HEK293 (cell line): Measurements from ENCODE around the gene SLC25A13.

Source experiments
- CTCF ChIA-PET: fragments of 350-600 bp; formaldehyde crosslinking; extraction: SDS; loops from one replicate; lab custom pipeline; 2021; ENCODE audit warnings: antibody characterized with exemption; lab: Yijun Ruan, JAX
- POLR2A ChIA-PET: fragments of 300-600 bp; formaldehyde crosslinking; extraction: SDS; loops from one replicate; lab custom pipeline; 2020; ENCODE audit warnings: antibody characterized with exemption, inconsistent platforms; lab: Yijun Ruan, JAX
- H3K27ac ChIP-seq: fragments of 200-500 bp; sonication (Bioruptor generic); 2 replicates; pipeline ENCODE4 v1.5.1; 2014; ENCODE audit warnings: low read depth, low read length, control low read depth, inconsistent platforms; ENCODE audit errors: extremely low read depth
- H3K36me3 ChIP-seq, 2 experiments: fragments of 200-500 bp in 1 of 2; sonication (Bioruptor generic) in 1 of 2; 1 replicate in 1 of 2; 2 replicates in 1 of 2; pipeline ENCODE4 v1.5.1; 2014 to 2017; ENCODE audit warnings: inconsistent platforms in 2 of 2, low read length in 2 of 2; ENCODE audit not compliant: control insufficient read depth in 2 of 2, insufficient read depth in 1 of 2
- H3K4me1 ChIP-seq: fragments of 200-500 bp; sonication (Bioruptor generic); 2 replicates; pipeline ENCODE4 v1.5.1; 2014; ENCODE audit warnings: mild to moderate bottlenecking, low read length, inconsistent platforms; ENCODE audit not compliant: control insufficient read depth, insufficient read depth
- H3K4me3 ChIP-seq: 2 replicates; pipeline ENCODE4 v1.5.1; 2011; ENCODE audit warnings: low read depth, mild to moderate bottlenecking, control low read depth, low read length, moderate library complexity
- H3K9me3 ChIP-seq: fragments of 200-500 bp; sonication (Bioruptor generic); 2 replicates; pipeline ENCODE4 v1.5.1; 2014; ENCODE audit warnings: low read depth, low read length, inconsistent platforms; ENCODE audit not compliant: control insufficient read depth, insufficient read depth
- BCL11A ChIP-seq: fragments of 450-650 bp; formaldehyde crosslinking; IDR thresholded peaks from 2 replicates; pipeline ENCODE4 v1.5.1; 2016; ENCODE audit warnings: low read depth, missing biosample characterization, missing genetic modification characterization
- BCL11B ChIP-seq: fragments of 450-650 bp; formaldehyde crosslinking; IDR thresholded peaks from 2 replicates; pipeline ENCODE4 v1.5.1; 2016; ENCODE audit warnings: low read depth, missing biosample characterization, missing genetic modification characterization
- GLIS2 ChIP-seq: fragments of 450-650 bp; formaldehyde crosslinking; IDR thresholded peaks from 2 replicates; pipeline ENCODE4 v1.5.1; 2016; ENCODE audit warnings: missing biosample characterization, missing genetic modification characterization
- KLF1 ChIP-seq: fragments of 450-650 bp; formaldehyde crosslinking; IDR thresholded peaks from 2 replicates; pipeline ENCODE4 v1.5.1; 2016; ENCODE audit warnings: missing biosample characterization, missing genetic modification characterization
- KLF16 ChIP-seq: fragments of 450-650 bp; formaldehyde crosslinking; IDR thresholded peaks from 2 replicates; pipeline ENCODE4 v1.5.1; 2017; ENCODE audit warnings: missing biosample characterization, missing genetic modification characterization
- OSR2 ChIP-seq: fragments of 450-650 bp; formaldehyde crosslinking; IDR thresholded peaks from 2 replicates; pipeline ENCODE4 v1.5.1; 2016; ENCODE audit warnings: missing biosample characterization, missing genetic modification characterization
- TCF7L2 ChIP-seq: IDR thresholded peaks from 2 replicates; pipeline ENCODE4 v1.6.1; 2011; ENCODE audit warnings: low read depth, mild to moderate bottlenecking, inconsistent platforms, low read length, moderate library complexity, borderline replicate concordance
- TRIM28 ChIP-seq: IDR thresholded peaks from 2 replicates; pipeline ENCODE4 v1.6.1; 2011; ENCODE audit warnings: low read length, control low read depth, borderline replicate concordance
- ZBTB20 ChIP-seq: fragments of 450-650 bp; formaldehyde crosslinking; IDR thresholded peaks from 2 replicates; pipeline ENCODE4 v1.5.1; 2016; ENCODE audit warnings: missing biosample characterization, missing genetic modification characterization
- ZBTB48 ChIP-seq: fragments of 450-650 bp; formaldehyde crosslinking; IDR thresholded peaks from 2 replicates; pipeline ENCODE4 v1.5.1; 2016; ENCODE audit warnings: missing biosample characterization, missing genetic modification characterization
- ZBTB7A ChIP-seq: fragments of 450-650 bp; formaldehyde crosslinking; IDR thresholded peaks from 2 replicates; pipeline ENCODE4 v1.5.1; 2016; ENCODE audit warnings: low read depth, missing biosample characterization, missing genetic modification characterization
- ZNF341 ChIP-seq: fragments of 450-650 bp; formaldehyde crosslinking; IDR thresholded peaks from 2 replicates; pipeline ENCODE4; 2016; ENCODE audit warnings: low read depth, missing biosample characterization, missing genetic modification characterization
- ZNF48 ChIP-seq: fragments of 450-650 bp; formaldehyde crosslinking; IDR thresholded peaks from 2 replicates; pipeline ENCODE4 v1.5.1; 2016; ENCODE audit warnings: missing biosample characterization, missing genetic modification characterization
- ZNF560 ChIP-seq: fragments of 450-650 bp; formaldehyde crosslinking; IDR thresholded peaks from 2 replicates; pipeline ENCODE4 v1.5.1; 2017; ENCODE audit warnings: missing biosample characterization, missing genetic modification characterization, borderline replicate concordance
- ZNF623 ChIP-seq: fragments of 450-650 bp; formaldehyde crosslinking; IDR thresholded peaks from 2 replicates; pipeline ENCODE4 v1.5.1; 2016; ENCODE audit warnings: missing biosample characterization, missing genetic modification characterization
- ZNF677 ChIP-seq: fragments of 450-650 bp; IDR thresholded peaks from 2 replicates; pipeline ENCODE4 v1.5.0; 2018; ENCODE audit warnings: missing biosample characterization, mild to moderate bottlenecking, missing genetic modification characterization, moderate library complexity
- ZNF76 ChIP-seq: fragments of 450-650 bp; formaldehyde crosslinking; IDR thresholded peaks from 2 replicates; pipeline ENCODE4; 2016; ENCODE audit warnings: low read depth, missing biosample characterization, missing genetic modification characterization, borderline replicate concordance
- ZNF785 ChIP-seq: fragments of 450-650 bp; formaldehyde crosslinking; IDR thresholded peaks from 2 replicates; pipeline ENCODE4 v1.5.1; 2016; ENCODE audit warnings: missing biosample characterization, missing genetic modification characterization
- TF ChIP-seq, protein P1 (sequence below): fragments of 450-650 bp; formaldehyde crosslinking; IDR thresholded peaks from 2 replicates; pipeline ENCODE4 v1.5.1; 2017; ENCODE audit warnings: missing biosample characterization, missing genetic modification characterization
- TF ChIP-seq, protein P2 (sequence below): fragments of 450-650 bp; formaldehyde crosslinking; IDR thresholded peaks from 2 replicates; pipeline ENCODE4 v1.5.1; 2017; ENCODE audit warnings: missing biosample characterization, mild to moderate bottlenecking, missing genetic modification characterization, moderate library complexity
- TF ChIP-seq, protein P3 (sequence below): fragments of 450-650 bp; IDR thresholded peaks from 2 replicates; pipeline ENCODE4 v1.5.1; 2018; ENCODE audit warnings: missing biosample characterization, missing genetic modification characterization
- TF ChIP-seq, protein P4 (sequence below): fragments of 450-650 bp; formaldehyde crosslinking; IDR thresholded peaks from 2 replicates; pipeline ENCODE4 v1.5.1; 2016; ENCODE audit warnings: missing biosample characterization, missing genetic modification characterization
- TF ChIP-seq, protein P5 (sequence below): fragments of 450-650 bp; formaldehyde crosslinking; IDR thresholded peaks from 2 replicates; pipeline ENCODE4 v1.5.1; 2017; ENCODE audit warnings: missing biosample characterization, missing genetic modification characterization
- TF ChIP-seq, protein P6 (sequence below): fragments of 450-650 bp; formaldehyde crosslinking; IDR thresholded peaks from 2 replicates; pipeline ENCODE4; 2016; ENCODE audit warnings: missing biosample characterization, missing genetic modification characterization

The SLC25A13 gene

DNA sequence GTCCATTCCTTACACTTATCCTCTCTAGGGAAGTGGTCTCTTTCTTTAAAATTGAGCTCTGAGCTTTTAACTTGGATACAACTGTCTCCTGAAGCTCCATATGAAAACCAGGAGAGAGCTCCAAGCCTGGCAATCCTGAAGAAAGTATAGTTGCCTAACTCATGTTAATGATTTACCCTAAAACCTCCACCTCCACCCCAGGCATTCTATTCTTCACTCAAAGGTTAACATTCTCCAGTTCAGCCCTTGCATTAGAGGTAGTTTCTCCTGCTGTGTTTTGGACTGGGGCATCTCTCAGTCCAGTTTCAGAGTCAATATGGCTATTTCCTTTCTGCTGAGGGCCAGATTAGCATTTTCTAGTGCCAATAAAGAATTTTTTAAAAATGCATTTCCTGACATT, 195.5 kb downstream of the SLC25A13 start (continued):
- TF ChIP-seq ZNF677: no peak
- TF ChIP-seq, protein P1, sequence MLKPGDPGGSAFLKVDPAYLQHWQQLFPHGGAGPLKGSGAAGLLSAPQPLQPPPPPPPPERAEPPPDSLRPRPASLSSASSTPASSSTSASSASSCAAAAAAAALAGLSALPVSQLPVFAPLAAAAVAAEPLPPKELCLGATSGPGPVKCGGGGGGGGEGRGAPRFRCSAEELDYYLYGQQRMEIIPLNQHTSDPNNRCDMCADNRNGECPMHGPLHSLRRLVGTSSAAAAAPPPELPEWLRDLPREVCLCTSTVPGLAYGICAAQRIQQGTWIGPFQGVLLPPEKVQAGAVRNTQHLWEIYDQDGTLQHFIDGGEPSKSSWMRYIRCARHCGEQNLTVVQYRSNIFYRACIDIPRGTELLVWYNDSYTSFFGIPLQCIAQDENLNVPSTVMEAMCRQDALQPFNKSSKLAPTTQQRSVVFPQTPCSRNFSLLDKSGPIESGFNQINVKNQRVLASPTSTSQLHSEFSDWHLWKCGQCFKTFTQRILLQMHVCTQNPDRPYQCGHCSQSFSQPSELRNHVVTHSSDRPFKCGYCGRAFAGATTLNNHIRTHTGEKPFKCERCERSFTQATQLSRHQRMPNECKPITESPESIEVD (tag by site-specific recombination): no peak
- TF ChIP-seq TRIM28: no peak
- TF ChIP-seq ZBTB7A (tag by site-specific recombination): no peak
- TF ChIP-seq, all 188 proteins: peak for 0

DNA sequence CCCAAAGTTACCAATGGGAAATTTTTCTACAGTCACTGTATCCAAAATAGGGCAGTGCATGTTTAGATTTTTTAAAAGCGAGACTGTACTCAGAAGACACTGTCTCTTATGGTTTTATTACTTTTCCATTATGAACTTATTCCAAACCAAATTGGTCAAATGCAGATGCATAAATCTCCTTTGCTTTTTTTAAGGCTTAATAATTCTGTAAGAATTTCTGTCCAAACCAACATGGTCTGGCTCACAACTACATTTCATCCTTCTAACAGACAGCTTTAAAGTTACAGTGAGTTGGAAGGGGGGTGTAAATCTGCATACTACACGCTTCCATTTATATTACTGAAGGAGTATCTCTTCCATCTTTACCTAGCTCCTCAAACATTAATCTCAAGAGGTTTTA, 199.2 kb downstream of the SLC25A13 start:
- Histone ChIP-seq H3K9me3 (no peaks in the 10 kb centered on the region), H3K27ac (no peak overlapping the region), H3K4me1 (no peaks in the 10 kb centered on the region), H3K36me3 (peaks cover 0 to 12% of the 10 kb centered on the region in 2 experiments; a peak in 1 of 3 replicates), H3K4me3 (no peak overlapping the region)
- POLR2A ChIA-PET: no interaction called here
- CTCF ChIA-PET: interaction anchor here (1.1 kb wide), 1 partner anchor 207 kb away, joined by 3 read pairs; no protein-coding TSS in a partner anchor
- TF ChIP-seq ZNF623 (tag by site-specific recombination) (no peak), ZNF560 (tag by site-specific recombination) (no peak), ZNF785 (tag by site-specific recombination) (no peak), OSR2 (tag by site-specific recombination) (no peak), KLF16 (tag by site-specific recombination) (no peak), ZBTB48 (no peak), TCF7L2 (no peak), ZNF76 (tag by site-specific recombination) (no peak), KLF1 (tag by site-specific recombination) (no peak)
- TF ChIP-seq, protein P2, sequence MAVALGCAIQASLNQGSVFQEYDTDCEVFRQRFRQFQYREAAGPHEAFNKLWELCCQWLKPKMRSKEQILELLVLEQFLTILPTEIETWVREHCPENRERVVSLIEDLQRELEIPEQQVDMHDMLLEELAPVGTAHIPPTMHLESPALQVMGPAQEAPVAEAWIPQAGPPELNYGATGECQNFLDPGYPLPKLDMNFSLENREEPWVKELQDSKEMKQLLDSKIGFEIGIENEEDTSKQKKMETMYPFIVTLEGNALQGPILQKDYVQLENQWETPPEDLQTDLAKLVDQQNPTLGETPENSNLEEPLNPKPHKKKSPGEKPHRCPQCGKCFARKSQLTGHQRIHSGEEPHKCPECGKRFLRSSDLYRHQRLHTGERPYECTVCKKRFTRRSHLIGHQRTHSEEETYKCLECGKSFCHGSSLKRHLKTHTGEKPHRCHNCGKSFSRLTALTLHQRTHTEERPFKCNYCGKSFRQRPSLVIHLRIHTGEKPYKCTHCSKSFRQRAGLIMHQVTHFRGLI: no peak
- TF ChIP-seq, protein P3, sequence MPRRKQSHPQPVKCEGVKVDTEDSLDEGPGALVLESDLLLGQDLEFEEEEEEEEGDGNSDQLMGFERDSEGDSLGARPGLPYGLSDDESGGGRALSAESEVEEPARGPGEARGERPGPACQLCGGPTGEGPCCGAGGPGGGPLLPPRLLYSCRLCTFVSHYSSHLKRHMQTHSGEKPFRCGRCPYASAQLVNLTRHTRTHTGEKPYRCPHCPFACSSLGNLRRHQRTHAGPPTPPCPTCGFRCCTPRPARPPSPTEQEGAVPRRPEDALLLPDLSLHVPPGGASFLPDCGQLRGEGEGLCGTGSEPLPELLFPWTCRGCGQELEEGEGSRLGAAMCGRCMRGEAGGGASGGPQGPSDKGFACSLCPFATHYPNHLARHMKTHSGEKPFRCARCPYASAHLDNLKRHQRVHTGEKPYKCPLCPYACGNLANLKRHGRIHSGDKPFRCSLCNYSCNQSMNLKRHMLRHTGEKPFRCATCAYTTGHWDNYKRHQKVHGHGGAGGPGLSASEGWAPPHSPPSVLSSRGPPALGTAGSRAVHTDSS (tag by site-specific recombination): no peak

DNA sequence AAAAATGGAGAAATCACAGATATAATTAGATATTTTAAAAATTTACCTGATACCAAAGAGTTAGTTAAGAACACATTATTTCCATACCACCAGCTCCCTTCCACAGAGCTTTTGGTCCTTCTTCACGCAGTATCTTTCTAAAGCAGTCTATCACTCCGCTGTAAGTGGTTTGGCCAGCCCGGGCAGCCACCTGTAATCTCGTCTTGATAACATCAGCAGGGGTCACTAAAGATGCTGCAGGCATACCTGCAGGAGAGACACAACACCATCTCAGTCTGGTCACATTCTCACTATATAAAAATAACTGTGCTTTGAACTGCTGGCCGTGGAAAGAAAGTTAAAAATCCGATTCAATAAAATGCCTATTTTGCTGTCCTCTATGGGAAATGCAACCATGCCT, 200.1 kb downstream of the SLC25A13 start:
- Histone ChIP-seq H3K4me3 (no peak overlapping the region), H3K4me1 (no peaks in the 10 kb centered on the region), H3K9me3 (no peaks in the 10 kb centered on the region), H3K36me3 (peaks cover 0 to 12% of the 10 kb centered on the region in 2 experiments; a peak in 1 of 3 replicates), H3K27ac (no peak overlapping the region)
- ChIA-PET CTCF (interaction anchor here (0.7 kb wide), 1 partner anchor 30 kb away, joined by 3 read pairs; no protein-coding TSS in a partner anchor), POLR2A (no interaction called here)
- no peak for TF ChIP-seq BCL11B (tag by site-specific recombination)
- TF ChIP-seq ZNF341: no peak
- no peak for TF ChIP-seq GLIS2 (tag by site-specific recombination)
- no peak for TF ChIP-seq ZNF785 (tag by site-specific recombination)
- no peak for TF ChIP-seq ZNF677
- TF ChIP-seq, protein P4, sequence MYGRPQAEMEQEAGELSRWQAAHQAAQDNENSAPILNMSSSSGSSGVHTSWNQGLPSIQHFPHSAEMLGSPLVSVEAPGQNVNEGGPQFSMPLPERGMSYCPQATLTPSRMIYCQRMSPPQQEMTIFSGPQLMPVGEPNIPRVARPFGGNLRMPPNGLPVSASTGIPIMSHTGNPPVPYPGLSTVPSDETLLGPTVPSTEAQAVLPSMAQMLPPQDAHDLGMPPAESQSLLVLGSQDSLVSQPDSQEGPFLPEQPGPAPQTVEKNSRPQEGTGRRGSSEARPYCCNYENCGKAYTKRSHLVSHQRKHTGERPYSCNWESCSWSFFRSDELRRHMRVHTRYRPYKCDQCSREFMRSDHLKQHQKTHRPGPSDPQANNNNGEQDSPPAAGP (tag by site-specific recombination): no peak
- TF ChIP-seq ZBTB20: no peak
- TF ChIP-seq, protein P5, sequence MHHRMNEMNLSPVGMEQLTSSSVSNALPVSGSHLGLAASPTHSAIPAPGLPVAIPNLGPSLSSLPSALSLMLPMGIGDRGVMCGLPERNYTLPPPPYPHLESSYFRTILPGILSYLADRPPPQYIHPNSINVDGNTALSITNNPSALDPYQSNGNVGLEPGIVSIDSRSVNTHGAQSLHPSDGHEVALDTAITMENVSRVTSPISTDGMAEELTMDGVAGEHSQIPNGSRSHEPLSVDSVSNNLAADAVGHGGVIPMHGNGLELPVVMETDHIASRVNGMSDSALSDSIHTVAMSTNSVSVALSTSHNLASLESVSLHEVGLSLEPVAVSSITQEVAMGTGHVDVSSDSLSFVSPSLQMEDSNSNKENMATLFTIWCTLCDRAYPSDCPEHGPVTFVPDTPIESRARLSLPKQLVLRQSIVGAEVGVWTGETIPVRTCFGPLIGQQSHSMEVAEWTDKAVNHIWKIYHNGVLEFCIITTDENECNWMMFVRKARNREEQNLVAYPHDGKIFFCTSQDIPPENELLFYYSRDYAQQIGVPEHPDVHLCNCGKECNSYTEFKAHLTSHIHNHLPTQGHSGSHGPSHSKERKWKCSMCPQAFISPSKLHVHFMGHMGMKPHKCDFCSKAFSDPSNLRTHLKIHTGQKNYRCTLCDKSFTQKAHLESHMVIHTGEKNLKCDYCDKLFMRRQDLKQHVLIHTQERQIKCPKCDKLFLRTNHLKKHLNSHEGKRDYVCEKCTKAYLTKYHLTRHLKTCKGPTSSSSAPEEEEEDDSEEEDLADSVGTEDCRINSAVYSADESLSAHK: no peak
- no peak for TF ChIP-seq ZNF48 (tag by site-specific recombination)
- TF ChIP-seq, protein P6, sequence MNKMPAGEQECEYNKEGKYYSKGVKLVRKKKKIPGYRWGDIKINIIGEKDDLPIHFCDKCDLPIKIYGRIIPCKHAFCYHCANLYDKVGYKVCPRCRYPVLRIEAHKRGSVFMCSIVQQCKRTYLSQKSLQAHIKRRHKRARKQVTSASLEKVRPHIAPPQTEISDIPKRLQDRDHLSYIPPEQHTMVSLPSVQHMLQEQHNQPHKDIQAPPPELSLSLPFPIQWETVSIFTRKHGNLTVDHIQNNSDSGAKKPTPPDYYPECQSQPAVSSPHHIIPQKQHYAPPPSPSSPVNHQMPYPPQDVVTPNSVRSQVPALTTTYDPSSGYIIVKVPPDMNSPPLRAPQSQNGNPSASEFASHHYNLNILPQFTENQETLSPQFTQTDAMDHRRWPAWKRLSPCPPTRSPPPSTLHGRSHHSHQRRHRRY: no peak
- TF ChIP-seq BCL11A (tag by site-specific recombination): no peak
